ENCODE results near the gene RAB14.

DNA sequence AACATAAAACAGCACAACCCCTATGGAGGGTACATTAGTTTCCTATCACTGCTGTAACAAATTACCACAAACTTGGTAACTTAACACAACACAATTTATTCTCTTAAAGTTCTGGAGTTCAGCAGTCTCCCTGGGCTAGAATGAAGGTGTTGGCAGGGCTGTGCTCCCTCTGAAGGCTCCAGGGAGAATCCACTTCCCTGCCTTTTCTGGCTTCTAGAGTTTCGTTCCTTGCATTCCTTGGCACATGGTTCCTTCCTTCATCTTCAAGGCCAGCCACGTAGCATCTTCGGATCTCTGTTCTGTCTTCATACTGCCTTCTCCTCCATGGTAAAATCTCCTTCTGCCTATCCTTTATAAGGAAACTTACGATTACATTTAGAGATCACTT is 41.3 kb upstream of the RAB14 start:
- TF ChIP-seq ZNF274 (IDR thresholded peaks at IDR 0.05; ENCODE audit: low read depth, low read length) (no peak), SUZ12 (IDR thresholded peaks at IDR 0.05; ENCODE audit: extremely low read depth, insufficient read depth, insufficient read length) (no peak), YY1 (IDR thresholded peaks at IDR 0.05; ENCODE audit: insufficient read depth, insufficient read length) (no peak)

All from NT2/D1 (cell line).